GM21447 (cell line): ENCODE data around the gene OGDH.
A peak's percentile ranks its signal among the peaks of the same experiment; 100 is the strongest.
"Not testable (repeated sequence)": the region's sequence is repeated elsewhere in the genome, so short reads cannot be mapped to it uniquely, and the experiment has no call there.

ENCODE experiments used
- ATAC-seq: cut with Tn5 transposase; IDR thresholded peaks from one replicate; pipeline ENCODE4 v1.9.1; 2021; ENCODE audit not compliant: unreplicated experiment

OGDH gene

DNA sequence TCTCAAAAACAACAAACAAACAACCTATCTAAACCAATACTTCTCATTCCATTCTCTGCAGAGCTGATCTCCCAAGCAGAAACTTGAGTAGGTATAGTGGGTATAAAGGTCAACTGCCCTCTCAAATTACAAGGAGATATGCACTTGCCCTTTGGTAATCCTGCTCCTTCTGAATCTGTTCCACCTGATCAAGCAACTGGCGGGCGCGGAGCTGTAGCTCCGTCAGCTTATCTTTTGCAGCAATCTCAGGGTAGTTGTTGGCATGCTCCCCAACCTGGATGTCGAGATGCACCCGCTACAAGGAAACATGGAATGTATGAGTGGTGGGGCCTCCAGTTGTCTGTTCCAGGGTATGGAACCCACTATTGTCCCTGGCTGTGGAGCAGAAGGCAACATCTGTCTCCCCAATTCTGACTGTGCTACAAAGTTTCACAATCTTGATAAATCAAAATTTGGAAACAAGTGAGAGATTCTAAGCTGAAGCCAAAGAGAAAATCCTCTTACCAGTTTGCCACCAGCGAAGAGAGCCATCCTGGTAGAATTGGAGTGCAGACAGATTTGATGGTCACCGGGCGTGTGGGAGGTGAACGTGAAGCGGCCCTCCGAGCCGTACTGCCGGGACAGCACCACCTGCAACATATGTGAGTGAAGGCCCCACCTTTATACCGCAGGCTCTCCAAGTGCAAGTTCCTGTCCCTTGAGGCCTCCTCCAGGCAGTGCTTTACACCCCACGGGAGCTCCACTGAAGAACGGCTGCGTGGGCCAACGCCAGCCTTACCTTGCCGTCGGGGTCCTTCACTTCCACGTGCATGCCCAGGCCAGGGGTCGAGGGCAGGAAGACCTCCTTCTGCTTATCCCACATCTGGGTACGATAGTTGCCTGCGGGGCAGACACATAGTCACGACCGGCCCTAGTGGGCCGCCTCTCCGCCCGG, 25.2 kb upstream of the OGDH start:
- ATAC-seq, result peak; percentile 41

DNA sequence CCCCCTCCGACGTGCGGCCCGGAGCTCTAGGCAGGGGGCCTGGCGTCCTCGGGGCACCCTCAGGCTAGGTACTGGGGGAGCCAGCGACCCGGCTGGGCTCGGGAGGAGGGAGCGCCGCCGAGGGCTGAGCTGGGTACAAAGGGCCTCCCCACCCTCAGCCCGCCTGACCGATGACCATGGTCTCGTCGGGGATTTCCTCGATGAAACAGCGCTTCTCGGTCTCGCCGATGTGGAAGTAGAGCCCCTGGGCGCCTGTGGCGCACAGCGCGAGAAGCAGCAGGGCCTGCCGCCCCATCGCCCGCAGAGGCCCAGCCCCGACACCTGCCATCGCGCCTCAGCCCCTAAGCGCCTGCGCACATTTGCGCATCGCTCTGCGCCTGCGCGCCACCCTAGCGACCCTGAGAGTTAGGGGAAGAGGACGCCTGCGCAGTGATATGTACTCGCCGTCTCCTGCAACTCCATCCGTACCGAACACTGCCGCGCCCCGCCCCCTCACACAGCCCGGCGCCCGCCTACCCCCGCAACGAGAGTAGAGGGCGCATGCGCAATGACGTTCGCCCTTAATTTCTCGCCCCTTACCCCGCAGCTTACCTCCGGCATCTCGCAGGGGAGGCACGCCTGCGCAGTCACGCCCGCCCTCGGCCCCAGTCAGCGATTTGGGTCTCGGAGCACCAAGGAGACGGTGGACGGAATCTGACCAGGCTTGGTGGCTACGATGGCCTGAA, 24.4 kb upstream of the OGDH start, which contains the start of gene TMED4:
TSS of gene TMED4 (minus strand) at position 353 of the 725 bp plus-strand sequence. CDS start at position 328, 25 bp downstream.
- ATAC-seq, result peak; percentile 83

DNA sequence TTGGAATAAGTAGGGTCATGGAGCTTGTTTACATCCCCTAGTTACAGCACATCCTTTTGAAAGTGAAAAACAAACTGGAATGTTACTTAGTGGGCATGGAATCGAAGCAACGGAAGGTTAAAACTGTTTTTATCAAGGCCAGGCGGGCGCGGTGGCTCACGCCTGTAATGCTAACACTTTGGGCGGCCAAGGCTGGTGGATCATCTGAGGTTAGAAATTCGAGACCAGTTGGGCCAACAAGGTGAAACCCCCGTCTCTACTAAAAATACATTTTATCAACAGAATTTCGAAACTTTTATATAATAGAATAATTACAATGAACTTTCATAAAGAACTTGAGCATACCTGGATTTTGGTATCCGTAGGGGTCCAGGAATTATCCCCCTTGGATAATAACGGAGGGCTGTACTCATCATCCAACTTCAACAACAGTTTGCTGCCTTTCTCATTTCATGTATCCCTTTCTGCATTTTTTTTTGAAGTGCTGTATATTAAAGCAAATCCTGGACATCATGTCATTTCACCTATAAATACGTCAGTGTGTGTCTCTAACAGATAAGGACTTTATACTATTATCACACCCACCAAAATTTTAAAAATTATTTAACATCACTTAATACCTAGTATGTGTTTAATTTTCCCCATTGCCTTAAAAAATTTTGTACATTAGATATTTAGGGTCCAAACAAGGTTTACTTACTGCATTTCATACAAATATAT, 23.1 kb upstream of the OGDH start:
- no peak for ATAC-seq

DNA sequence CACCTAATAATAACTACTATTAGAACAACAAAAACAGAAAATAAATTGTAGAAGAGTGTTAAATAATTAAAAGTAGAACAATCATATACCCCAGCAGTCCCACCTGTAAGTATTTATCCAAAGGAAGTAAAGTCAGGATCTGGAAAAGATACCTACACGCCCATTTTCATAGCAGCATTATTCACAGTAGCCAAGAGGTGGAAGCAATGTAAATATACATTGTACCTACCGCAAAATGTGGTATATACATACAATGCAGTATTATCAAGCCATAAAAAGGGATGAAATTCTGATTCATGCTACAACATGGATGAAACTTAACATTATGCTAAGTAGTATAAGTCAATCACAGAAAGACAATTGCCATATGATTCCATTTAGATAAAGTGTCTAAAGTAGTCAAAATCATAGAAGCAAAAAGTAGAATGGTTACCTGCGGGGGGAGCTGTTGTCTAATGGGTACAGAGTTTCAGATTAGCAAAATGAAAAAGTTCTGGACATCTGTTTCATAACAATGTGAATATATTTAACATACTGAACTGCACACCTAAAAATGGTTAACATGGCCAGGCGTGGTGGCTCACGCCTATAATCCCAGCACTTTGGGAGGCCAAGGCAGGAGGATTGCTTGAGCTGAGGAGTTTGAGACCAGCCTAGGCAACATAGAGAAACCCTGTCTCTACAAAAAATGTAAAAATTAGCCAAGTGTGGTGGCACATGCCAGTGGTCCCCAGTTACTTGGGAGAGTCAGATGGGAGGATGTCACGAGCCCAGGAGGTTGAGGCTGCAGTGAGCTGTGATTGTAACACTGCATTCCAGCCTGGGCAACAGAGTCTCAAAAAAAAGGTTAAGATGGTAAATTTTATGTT, 18.4 kb upstream of the OGDH start:
- peak; percentile 77 for ATAC-seq

DNA sequence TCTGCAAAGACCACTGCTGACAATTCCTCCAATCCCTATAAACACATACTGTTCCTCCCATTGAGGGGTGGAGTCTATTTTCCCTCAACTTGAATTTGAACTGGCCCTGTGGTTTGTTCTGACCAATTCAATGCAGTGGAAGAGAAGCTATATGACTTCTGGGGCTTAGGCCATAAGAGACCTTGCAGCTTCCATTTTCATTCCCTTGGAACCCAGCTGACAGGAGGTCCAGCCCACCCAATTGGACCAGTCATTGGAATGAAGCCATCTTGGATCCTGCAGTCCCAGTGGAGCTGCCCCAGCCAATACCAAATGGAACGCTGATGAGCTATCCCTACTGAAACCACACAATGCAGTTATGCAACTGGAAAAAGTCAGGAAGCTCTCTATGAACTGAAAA, 15.5 kb upstream of the OGDH start:
- ATAC-seq, result no peak

DNA sequence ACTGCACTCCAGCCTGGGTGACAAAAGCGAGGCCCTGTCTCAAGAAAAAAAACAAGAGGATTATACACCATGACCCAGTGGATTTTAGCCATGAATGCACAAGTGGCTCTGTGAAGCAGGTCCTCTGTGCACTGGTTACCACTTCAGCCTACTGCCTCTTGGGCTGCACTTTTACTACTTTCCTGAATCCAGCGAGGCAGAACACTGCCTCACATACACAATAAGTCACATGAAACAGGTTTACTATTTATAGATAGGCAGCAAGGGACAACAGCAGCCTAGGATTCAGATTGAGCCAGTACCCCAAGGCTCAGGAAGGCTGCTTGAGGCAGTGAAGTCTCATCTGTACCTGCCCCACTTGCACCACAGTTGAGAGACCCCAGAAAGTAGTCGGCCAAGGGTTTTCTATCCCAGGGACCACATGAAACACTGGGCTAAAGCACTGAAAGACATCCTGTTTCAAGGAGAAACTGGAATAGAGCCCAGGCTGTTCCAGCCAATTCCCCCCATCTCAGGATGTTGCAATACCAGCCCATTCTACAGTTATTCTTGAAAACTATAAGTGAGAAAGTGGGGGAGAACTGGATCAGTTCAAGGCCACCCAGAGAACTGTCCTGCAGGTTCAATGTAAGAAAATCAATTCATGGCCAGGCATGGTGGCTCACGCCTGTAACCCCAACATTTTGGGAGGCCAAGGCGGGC, 10.3 kb upstream of the OGDH start:
- no peak for ATAC-seq

DNA sequence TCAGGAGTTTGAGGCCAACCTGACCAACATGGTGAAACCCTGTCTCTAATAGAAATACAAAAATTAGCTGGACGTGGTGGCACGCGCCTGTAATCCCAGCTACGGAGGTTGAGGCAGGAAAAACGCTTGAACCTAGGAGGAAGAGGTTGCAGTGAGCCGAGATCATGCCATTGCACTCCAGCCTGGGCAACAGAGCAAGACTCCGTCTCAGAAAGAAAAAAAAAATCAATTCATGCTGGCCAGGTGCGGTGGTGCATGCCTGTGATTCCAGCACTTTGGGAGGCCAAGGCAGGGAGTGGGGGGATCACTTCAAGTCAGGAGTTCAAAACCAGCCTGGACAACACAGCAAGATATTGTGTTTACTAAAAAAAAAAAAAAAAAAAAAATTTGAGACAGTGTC, 9.2 kb upstream of the OGDH start:
- ATAC-seq, result not testable (repeated sequence)

DNA sequence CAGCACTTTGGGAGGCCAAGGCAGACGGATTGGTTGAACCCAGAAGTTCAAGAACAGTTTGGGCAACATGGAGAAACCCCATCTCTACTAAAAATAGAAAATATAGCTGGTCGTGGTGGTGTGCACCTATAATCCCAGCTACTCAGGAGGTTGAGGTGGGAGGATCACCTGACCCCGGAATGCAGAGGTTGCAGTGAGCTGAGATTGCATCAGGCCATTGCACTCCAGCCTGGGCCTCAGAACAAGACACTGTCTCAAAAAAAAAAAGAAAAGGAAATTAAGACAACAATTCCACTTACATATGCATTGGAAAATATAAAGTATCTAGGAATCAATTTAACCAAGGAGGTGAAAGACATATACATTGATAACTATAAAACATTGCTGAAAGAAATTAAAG, 7.2 kb upstream of the OGDH start:
- no peak for ATAC-seq

DNA sequence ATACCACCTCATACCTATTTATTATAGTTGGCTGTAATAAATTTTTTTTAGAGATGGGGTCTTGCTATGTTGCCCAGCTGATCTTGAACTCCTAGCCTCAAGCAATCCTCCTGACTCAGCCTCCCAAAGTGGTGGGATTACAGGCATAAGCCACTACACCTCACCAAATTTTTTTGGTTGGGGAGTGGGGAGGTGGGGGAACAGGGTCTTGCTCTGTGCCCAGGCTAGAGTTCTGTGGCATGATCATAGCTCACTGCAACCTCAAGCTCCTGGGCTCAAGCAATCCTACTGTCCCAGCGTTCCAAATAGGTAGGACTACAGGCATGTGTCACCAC, 3.9 kb upstream of the OGDH start:
- no peak for ATAC-seq

DNA sequence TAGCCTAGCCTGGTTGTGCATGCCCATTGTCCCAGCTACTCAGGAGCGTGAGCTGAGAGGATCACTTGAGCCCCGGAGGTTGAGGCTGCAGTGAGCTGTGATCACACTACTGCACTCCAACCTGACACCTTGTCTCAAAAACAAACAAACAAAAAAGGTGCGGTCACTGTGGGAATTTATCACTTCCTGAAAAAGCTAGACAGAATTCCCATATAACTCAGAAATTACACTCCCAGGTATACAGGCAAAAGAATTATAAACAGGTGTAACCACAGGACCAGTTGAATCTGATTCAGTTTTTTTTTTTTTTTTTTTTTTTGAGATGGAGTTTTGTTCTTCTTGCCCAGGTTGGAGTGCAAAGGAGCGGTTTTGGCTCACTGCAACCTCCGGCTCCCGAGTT, 3.2 kb upstream of the OGDH start:
- ATAC-seq, result no peak

DNA sequence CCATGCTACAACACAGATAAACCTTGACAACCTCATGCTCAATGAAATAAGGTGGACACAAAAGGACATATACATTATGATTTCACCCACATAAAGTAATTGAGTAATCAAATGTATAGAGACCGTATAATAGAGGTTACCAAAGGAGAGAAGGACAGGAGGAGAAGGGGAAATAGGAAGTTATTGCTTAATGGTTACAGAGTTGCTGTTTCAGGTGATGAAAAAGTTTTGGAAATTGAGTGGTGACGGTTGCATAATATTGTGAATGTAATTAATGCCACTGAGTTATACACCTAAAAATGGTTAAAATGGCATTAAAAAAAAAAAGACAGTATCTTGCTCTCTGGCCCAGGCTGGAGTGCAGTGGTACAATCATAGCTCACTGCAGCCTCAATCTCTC, 1.5 kb upstream of the OGDH start:
- no peak for ATAC-seq

DNA sequence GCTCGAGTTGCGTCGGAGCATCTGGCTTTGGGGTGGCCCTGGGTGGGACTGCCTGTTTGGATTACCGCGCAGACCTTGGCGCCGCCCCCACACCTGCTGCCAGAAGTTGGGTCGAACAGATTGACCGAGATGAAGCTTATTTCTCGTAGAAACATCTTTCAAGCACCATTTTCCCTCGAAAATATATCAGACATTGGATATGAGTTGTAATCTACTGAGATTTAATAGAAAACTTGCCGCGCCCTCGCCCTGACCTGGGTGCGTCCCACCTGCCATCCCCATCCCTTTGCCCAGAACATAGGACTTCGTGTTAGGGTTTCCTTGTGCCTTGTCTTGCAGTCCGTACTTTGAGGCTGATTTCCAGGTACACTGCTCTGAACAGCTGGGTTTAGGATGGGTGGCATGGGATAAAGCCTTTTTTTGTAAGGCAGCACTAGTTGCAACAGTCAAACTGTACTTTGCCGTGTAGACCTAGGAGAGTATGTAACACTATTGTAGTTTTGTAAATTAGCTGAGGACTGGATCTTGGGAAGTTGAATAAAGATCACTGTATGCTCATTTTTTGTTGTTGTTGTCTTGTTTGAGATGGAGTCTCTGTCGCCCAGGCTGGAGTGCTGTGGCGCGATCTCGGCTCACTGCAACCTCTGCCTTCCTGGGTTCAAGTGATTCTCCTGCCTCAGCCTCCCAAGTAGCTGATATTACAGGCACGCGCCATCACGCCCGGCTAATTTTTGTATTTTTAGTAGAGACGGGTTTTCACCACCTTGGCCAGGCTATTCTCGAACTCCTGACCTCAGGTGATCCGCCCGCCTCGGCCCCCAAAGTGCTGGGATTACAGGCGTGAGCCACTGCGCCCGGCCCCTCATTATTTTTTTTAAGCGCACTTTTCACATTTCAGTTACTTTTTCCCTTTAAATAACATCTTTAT, 978 bp downstream of the OGDH start:
- no peak for ATAC-seq

DNA sequence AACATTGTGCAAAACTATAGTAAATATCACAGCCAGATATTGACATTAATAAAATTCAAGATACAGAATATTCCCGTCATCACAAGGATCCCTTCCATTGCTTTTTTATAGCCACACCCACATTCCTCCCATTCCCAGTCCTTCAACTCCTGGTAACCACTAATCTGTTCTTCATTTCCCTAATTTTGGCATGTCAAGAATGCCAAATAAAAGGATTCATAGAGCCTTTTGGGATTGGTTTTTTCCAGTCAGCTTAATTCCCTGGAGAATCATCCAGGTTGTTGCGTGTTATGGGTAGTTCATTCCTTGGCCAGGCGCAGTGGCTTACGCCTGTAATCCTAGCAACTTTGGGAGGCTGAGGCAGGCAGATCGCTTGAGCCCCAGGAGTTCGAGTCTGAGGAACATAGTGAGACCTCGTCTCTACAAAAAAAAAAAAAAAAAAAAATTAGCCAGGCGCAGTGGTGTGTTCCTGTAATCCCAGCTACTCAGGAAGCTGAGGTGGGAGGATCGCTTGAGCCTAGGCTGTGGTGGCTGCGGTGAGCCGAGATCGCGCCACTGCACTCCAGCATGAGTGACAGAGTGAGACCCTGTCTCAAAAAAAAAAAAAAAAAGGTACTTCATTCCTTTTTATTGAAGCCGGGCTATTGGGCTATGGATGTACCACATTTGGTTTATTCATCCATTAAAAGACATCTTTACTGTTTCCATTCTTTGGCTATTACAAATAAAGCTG, 2.7 kb downstream of the OGDH start:
- ATAC-seq, result no peak

DNA sequence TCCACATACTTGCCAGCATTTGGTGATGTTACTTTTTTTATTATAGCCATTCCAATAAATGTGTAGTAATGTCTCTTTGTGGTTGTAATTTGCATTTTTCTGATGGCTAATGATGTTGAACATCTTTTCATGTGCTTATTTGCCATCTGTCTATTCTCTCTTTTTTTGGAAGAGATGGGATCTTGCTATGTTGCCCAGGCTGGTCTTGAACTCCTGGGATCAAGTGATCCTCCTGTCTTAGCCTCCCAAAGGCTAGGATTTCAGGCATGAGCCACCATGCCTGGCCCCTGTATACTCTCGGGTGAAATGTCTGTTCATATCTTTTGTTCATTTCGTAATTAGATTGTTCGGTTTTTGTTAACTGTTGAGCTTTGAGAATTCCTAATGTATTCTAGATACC, 3.4 kb downstream of the OGDH start:
- ATAC-seq, result no peak

DNA sequence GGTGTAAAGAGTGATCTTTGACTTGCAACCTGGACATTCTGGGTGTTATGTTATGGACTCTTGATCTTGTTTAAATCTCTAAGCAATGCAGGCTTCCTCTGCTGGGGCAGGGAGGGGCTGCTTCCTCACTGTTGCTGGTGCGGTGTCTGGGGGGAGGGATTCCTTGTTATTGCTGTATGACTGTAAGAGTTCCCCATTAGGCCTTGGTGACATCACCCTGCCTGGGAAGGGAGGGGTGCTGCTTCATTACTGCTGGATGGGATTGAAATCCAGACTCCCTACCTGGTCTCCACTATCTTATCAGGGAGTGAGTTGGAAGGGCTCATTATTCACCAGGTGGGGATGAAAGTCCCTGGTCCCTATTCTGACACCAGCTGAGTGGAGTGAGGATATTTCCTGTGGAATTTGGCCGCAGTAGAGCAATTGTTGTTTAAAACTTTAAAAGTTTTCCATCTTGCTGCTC, 8.8 kb downstream of the OGDH start:
- no peak for ATAC-seq

DNA sequence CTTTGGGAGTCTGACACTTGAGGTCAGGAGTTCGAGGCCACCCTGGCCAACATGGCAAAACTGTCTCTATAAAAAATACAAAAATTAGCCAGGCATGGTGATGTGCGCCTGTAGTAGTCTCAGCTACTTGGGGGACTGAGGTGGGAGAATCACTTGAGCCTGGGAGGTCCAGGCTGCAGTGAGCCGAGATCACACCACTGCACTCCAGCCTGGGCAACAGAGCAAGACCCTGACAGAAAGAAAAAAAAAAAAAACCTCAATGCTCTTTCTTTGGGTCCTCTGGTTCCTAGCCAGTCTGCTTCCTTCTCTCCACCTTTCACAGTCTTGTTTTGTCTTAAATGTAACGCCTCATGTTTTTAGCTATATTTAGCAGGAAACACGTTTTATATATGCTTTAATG, 9.4 kb downstream of the OGDH start:
- no peak for ATAC-seq

DNA sequence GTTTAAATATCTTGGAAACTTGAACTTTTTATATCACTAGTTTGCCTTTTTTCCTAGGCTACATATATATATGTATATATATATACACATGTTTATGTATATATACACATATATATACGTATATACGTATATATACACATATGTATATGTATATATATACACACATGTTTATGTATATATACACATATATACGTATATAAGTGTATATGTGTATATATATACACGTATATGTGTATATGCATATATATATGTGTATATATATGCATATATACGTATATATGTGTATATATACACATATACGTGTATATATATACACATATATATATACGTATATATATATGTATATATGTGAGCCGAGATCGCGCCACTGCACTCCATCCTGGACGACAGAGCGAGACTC, 10.1 kb downstream of the OGDH start:
- ATAC-seq, result no peak

DNA sequence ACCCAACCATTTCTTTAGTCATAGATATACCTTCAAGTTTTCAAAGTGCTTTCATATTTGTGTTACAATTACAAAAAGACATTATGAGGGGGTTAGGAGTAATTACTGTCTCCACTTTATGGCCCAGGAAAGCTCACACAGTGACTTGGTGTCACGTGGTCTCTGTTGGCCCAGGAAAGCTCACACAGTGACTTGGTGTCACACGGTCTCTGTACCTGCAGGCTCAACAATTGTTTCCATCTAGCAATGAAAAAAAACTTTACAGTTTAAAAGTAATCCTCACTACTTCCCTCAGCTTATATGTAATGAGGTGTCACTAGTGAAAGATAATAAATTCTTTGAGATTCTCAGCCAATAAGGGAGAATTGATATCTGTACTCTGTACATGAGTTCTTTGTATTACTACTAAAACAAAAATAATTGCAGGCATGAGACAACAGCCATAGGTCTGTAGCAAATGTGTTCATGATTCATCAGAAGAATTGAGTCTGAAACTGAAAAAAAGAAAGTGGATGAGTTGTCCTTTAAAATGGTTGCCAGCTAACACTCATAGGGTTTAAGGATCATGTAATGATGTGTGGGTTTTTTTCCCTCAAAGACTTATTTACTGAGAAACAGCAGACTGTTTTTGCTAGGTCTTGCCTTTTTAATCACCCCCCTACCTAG, 10.9 kb downstream of the OGDH start:
- no peak for ATAC-seq
